Ishikawa (cell line): Measurements from ENCODE around the gene CASK.

ENCODE experiments used
- CEBPB ChIP-seq: IDR thresholded peaks from 2 replicates; pipeline ENCODE4 v1.6.1; 2012
- CREB1 ChIP-seq: IDR thresholded peaks from 2 replicates; pipeline ENCODE4 v1.6.1; 2012; ENCODE audit warnings: low read depth
- EP300 ChIP-seq: IDR thresholded peaks from 2 replicates; pipeline ENCODE4 v1.6.1; 2012; ENCODE audit warnings: borderline replicate concordance
- FOXM1 ChIP-seq: IDR thresholded peaks from 2 replicates; pipeline ENCODE4 v1.6.1; 2012; ENCODE audit warnings: low read depth, borderline replicate concordance
- NFIC ChIP-seq: IDR thresholded peaks from 2 replicates; pipeline ENCODE4 v1.6.1; 2012
- RAD21 ChIP-seq: IDR thresholded peaks from 2 replicates; pipeline ENCODE4 v1.6.1; 2012; ENCODE audit warnings: low read depth
- REST ChIP-seq: IDR thresholded peaks from 2 replicates; pipeline ENCODE4 v1.6.1; 2012; ENCODE audit warnings: low read depth, mild to moderate bottlenecking
- TAF1 ChIP-seq: IDR thresholded peaks from 2 replicates; pipeline ENCODE4 v1.6.1; 2012; ENCODE audit warnings: low read depth, mild to moderate bottlenecking
- TEAD4 ChIP-seq: IDR thresholded peaks from 2 replicates; pipeline ENCODE4 v1.6.1; 2012
- USF1 ChIP-seq: IDR thresholded peaks from 2 replicates; pipeline ENCODE4 v1.6.1; 2012
- YY1 ChIP-seq: IDR thresholded peaks from 2 replicates; pipeline ENCODE4 v1.6.1; 2012; ENCODE audit warnings: low read depth
- ZBTB7A ChIP-seq: IDR thresholded peaks from 2 replicates; pipeline ENCODE4 v1.6.1; 2012; ENCODE audit warnings: low read depth

GRCh38 chrX:41604766-41605543, 318.4 kb downstream of the CASK start:
- no peak for TF ChIP-seq FOXM1
- TF ChIP-seq EP300: no peak
- no peak for TF ChIP-seq RAD21
- TF ChIP-seq REST: no peak
- TF ChIP-seq CEBPB: no peak
- TF ChIP-seq CREB1: no peak
- no peak for TF ChIP-seq TEAD4
- no peak for TF ChIP-seq ZBTB7A
- no peak for TF ChIP-seq NFIC
- no peak for TF ChIP-seq YY1
- TF ChIP-seq TAF1: no peak
- TF ChIP-seq USF1: no peak
